ENCODE data around the gene CLOCK. TPM values are rescaled to one million over a fixed set of nuclear protein-coding genes. Genes with fewer than 3 reads are reported as not detected.

The CLOCK gene
- total RNA-seq, 2 experiments from 2014 or later, result 10.9 to 12.0 TPM

DNA sequence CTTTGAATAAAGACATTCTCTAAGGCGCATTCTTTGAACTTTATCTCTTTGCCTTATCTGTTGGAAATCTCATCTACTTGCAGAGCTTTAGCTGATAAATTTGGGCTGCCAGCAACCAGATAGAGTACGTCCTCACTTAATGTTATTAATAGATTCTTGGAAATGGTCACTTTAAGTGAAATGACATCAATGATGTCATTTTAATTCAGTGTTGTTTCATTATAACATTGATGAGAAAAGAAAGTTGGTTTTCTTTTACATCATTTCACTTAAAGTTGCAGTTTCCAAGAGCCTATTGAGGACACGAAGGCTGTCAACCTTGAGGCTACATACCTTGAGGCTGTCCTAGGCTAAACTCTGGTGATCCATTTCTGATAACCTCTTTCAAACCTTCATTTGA lies 141.6 kb downstream of the CLOCK start:
- ChIA-PET POLR2A (no interaction called here), CTCF (no interaction called here)
- Mint-ChIP-seq H3K27me3 (no peaks in the 10 kb centered on the region), H3K9me3 (no peaks in the 10 kb centered on the region), H3K27ac (no peak overlapping the region), H3K4me1 (ENCODE audit: low read depth) (peaks cover 49% of the 10 kb centered on the region), H3K36me3 (peaks cover 43% of the 10 kb centered on the region), H3K4me3 (no peak overlapping the region)
- intact Hi-C loops (cut with micrococcal nuclease), result no loop called here
- DNase-seq, result no peak

DNA sequence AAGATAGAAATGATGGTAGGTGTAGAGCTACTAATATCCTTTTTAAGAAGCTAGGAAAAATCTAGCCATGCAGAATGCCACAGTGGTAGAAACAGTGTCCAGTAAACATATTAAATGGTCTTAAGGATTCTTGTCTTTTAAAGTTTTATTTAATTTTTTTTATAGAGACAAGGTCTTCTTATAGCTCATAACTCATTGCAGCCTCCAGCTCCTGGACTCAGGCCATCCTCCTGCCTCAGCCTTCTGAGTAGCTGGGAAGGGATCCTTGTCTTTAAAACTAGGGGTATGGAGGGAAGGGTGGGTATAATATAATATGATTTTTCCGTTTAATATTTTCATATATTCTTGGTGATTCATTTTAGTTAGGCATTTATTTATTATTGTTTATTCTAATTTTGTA lies 147.1 kb downstream of the CLOCK start:
- DNase-seq, result no peak
- Mint-ChIP-seq H3K4me3 (peak overlapping the region; percentile 88), H3K36me3 (peaks cover 45% of the 10 kb centered on the region), H3K4me1 (ENCODE audit: low read depth) (peaks cover 43% of the 10 kb centered on the region), H3K9me3 (no peaks in the 10 kb centered on the region), H3K27me3 (no peaks in the 10 kb centered on the region), H3K27ac (no peak overlapping the region)
- intact Hi-C loops (cut with micrococcal nuclease), result loop anchor here (5.0 kb wide), 2 partner anchors 468 to 1038 kb away; partner anchors contain the start of genes PAICS and PPAT
- ChIA-PET CTCF (interaction anchor here (0.9 to 2.6 kb wide), 2 partner anchors 53 to 62 kb away, joined by 3 to 13 read pairs; partner anchors contain the start of gene SRD5A3), POLR2A (no interaction called here)

DNA sequence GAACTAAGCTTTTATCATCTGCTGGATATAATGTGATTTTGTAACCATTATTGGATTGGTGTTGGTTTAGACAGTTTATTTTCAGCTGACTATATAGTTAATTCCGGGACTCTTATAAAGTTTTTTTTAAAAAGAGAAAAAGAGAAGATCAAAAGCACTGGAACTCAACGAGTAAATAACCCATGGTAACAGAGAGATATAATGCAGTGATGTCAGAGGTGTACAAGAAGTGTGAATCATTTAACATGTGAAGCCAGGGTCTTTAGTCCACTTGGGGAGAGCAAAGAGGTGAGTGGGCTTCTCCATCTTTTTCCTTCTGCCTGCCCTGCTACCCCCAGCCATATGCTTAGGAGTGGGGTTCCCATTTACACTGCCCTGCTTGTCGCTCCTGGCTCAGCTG lies 147.7 kb downstream of the CLOCK start:
- Mint-ChIP-seq H3K36me3 (peaks cover 44% of the 10 kb centered on the region), H3K27me3 (no peaks in the 10 kb centered on the region), H3K4me3 (peak overlapping the region; percentile 88), H3K4me1 (ENCODE audit: low read depth) (peaks cover 44% of the 10 kb centered on the region), H3K27ac (no peak overlapping the region), H3K9me3 (no peaks in the 10 kb centered on the region)
- no peak for DNase-seq
- ChIA-PET CTCF (interaction anchor here (0.9 to 2.6 kb wide), 2 partner anchors 53 to 61 kb away, joined by 3 to 13 read pairs; partner anchors contain the start of gene SRD5A3), POLR2A (no interaction called here)
- intact Hi-C loops (cut with micrococcal nuclease), result loop anchor here (5.0 kb wide), 2 partner anchors 468 to 1038 kb away; partner anchors contain the start of genes PAICS and PPAT

DNA sequence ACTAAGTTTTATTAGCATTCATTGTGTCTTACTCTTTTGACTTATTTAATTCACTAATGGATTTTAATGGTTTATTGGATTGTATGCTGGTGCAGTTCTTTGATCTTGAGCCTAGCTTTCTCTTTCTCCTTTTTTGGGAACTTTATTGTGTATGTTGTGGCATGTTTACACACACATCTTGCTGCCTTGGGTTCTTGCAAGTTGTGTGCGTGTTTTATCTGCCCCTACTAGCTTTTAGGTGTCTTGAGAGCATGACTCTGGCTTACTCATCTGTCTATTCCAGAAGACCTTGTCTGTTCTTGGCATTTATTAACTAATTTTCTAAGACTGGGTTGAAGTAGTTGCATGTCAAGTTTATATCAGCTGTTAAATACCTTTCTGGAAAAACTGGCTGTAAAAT lies 148.2 kb downstream of the CLOCK start:
- Mint-ChIP-seq H3K36me3 (peaks cover 39% of the 10 kb centered on the region), H3K27me3 (no peaks in the 10 kb centered on the region), H3K9me3 (no peaks in the 10 kb centered on the region), H3K27ac (peak overlapping the region; percentile 57), H3K4me1 (ENCODE audit: low read depth) (peaks cover 40% of the 10 kb centered on the region), H3K4me3 (peak overlapping the region; percentile 88)
- intact Hi-C loops (cut with micrococcal nuclease), result loop anchor here (5.0 kb wide), 2 partner anchors 469 to 1039 kb away; partner anchors contain the start of genes PAICS and PPAT
- ChIA-PET CTCF (interaction anchor here (2.6 kb wide), 1 partner anchor 52 kb away, joined by 13 read pairs; the partner anchor contains the start of gene SRD5A3), POLR2A (no interaction called here)
- DNase-seq, result no peak

DNA sequence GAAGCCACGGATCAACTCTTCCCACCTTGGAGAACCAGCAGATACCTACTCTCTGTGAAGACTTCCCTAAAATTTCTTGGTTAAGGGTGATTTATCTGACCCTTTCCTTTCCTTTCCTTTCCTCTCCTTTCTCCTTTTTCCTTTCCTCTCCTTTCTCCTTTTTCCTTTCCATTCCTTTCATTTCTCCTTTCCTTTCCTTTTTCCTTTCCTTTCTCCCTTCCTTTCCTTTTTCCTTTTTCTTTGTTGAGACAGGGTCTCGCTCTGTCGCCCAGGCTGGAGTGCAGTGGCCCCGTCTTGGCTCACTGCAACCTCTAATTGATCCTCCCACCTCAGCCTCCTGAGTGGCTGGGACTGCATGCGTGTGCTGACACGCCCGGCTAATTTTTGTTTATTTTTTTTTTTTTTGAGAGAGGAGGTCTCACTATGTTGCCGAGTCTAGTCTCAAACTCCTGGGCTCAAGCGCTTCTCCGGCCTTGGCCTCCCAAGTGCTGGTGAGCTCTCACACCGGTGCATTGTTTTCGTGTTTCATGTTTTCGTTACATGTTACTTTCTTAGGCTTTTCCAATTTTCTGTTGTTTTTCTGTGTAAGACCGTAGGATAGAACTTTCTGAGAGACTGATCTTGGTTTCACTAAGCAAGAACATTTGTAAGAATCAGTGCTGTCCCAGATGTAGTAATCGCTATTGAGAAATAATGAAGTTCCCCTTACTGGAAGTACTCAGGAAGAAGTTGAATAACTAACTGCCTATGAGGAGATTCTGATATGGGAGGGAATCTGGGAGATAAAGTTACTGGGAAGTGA lies 149.0 kb downstream of the CLOCK start:
- peak overlapping the region; percentile 75 for H3K27ac Mint-ChIP-seq
- H3K36me3 Mint-ChIP-seq, result peaks cover 36% of the 10 kb centered on the region
- no peak for DNase-seq
- ChIA-PET CTCF (interaction anchor here (2.6 kb wide), 1 partner anchor 51 kb away, joined by 13 read pairs; the partner anchor contains the start of gene SRD5A3), POLR2A (interaction anchor here (0.5 kb wide), 1 partner anchor 127 kb away, joined by 3 read pairs; no protein-coding TSS in a partner anchor)
- peak overlapping the region; percentile 88 for H3K4me3 Mint-ChIP-seq
- H3K9me3 Mint-ChIP-seq, result no peaks in the 10 kb centered on the region
- H3K4me1 Mint-ChIP-seq (ENCODE audit: low read depth), result peaks cover 36% of the 10 kb centered on the region
- no peaks in the 10 kb centered on the region for H3K27me3 Mint-ChIP-seq
- intact Hi-C loops (cut with micrococcal nuclease), result loop anchor here (5.0 kb wide), 2 partner anchors 470 to 1040 kb away; partner anchors contain the start of genes PAICS and PPAT

DNA sequence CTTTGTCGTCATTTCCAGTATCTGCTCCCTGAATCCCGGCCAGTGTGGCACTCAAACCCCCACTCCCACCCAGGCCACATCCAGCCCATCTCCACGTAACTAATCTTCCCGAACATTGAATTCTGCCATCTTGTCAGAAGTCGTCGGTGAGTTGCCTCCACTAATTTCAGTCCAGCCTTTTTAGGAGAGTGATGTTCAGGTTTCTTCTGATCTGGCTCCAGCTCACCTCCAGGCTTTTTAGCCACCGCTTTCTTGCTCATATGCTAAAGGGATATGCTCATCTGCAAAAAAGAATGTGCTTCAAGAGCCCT lies 149.6 kb downstream of the CLOCK start:
- H3K4me3 Mint-ChIP-seq, result peak overlapping the region; percentile 88
- no peaks in the 10 kb centered on the region for H3K9me3 Mint-ChIP-seq
- peak overlapping the region; percentile 75 for H3K27ac Mint-ChIP-seq
- CTCF ChIA-PET, result interaction anchor here (5.0 kb wide), 1 partner anchor 51 kb away, joined by 53 read pairs; the partner anchor contains the start of gene SRD5A3
- peaks cover 36% of the 10 kb centered on the region for H3K36me3 Mint-ChIP-seq
- peaks cover 36% of the 10 kb centered on the region for H3K4me1 Mint-ChIP-seq (ENCODE audit: low read depth)
- H3K27me3 Mint-ChIP-seq, result no peaks in the 10 kb centered on the region
- POLR2A ChIA-PET, result interaction anchor here (0.6 kb wide), 1 partner anchor 24 kb away, joined by 4 read pairs; no protein-coding TSS in a partner anchor
- intact Hi-C loops (cut with micrococcal nuclease), result loop anchor here (5.0 kb wide), 2 partner anchors 470 to 1040 kb away; partner anchors contain the start of genes PAICS and PPAT
- peak; percentile 13 for DNase-seq

DNA sequence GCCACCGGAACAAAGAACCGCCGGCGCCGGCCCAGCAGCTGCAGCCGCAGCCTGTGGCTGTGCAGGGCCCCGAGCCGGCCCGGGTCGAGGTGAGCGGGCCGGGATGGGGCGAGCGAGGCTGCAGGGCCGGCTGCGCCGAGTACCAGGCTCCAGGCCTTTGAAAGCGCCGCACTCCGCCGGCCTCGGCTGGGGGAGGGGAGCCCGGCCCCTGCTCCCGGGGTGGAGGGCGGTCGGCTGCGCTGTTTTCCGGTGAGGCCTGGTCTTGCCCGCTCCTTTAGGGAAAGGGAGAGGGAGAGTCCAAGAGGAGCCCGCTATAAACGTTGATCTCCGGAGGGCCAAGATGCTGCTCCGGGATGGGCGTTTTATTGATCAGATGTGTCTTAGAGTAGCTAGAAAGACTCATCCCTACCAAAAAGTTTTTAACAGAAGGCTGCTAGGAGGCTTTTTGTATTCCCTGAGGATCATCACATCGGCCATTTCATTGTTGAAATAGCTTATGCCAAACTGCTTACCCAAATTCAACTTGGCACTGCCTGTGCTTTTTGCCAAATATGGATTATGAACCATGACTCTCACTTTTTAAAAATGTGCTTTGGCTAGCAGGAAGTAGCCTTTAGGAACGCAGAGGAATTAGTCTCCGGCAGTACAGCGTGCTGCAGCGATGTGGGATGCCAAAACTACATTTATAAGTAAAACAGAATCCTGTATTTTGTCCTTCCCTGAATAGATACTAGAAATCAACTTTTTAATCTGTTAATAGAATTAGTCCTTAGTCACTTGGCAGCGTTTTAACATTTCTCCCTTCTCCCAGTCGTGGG lies 150.2 kb downstream of the CLOCK start:
- ChIA-PET POLR2A (interaction anchor here (0.6 to 2.0 kb wide), 3 partner anchors 14 to 151 kb away, joined by 4 read pairs; partner anchors contain the start of gene CLOCK), CTCF (interaction anchor here (1.9 to 5.0 kb wide), 2 partner anchors 50 to 153 kb away, joined by 6 to 53 read pairs; partner anchors contain the start of gene SRD5A3)
- intact Hi-C loops (cut with micrococcal nuclease), result loop anchor here (5.0 kb wide), 2 partner anchors 471 to 1041 kb away; partner anchors contain the start of genes PAICS and PPAT
- peak overlapping the region; percentile 90 for H3K4me3 Mint-ChIP-seq
- no peaks in the 10 kb centered on the region for H3K9me3 Mint-ChIP-seq
- peak overlapping the region; percentile 93 for H3K27ac Mint-ChIP-seq
- DNase-seq, result peak; percentile 44
- no peaks in the 10 kb centered on the region for H3K27me3 Mint-ChIP-seq
- peaks cover 36% of the 10 kb centered on the region for H3K4me1 Mint-ChIP-seq (ENCODE audit: low read depth)
- peaks cover 36% of the 10 kb centered on the region for H3K36me3 Mint-ChIP-seq

DNA sequence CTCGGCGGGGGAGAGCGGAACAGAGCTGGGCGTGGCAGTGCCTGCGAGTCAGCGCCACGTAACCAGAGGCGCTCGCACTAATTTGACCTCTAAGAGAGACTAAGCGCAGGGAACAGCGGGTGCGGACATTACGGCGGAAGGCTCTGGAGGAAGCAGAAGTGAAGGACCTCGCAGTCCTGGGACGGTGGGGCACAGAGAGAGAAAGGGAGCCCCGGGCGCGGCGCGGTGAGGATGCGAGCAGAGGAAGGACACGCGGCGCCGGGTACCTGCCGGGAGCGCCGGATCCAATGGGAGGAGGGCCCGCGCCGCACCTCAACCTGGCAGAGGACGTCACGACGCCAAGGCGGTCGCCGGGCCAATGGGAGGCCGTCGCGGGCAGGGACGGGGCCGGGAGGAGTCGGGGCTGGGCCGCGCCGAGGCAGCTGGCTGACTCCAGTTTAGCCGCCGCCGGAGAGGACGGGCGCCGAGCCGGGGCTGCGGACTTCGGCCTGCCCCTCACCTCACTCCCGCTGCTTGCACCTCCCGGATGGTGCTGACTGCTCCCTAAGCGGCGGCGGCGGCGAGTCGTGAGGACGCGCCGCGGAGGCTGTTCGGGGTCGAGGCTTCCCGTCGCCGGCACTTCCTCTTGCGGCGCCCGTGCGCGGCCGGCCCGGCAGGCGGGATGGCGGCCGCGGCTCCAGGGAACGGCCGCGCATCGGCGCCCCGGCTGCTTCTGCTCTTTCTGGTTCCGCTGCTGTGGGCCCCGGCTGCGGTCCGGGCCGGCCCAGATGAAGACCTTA lies 151.0 kb downstream of the CLOCK start, which contains the start of gene TMEM165:
Gene TMEM165, plus strand, starts transcription at position 429 of the 779 bp plus-strand sequence. Its CDS starts 233 bp downstream, at position 662.
- intact Hi-C loops (cut with micrococcal nuclease), result loop anchor here (1.0 to 5.0 kb wide), 7 partner anchors 40 to 1042 kb away; partner anchors contain the start of genes EXOC1, PAICS, PPAT and SRD5A3
- peaks cover 28% of the 10 kb centered on the region for H3K36me3 Mint-ChIP-seq
- ChIA-PET POLR2A (interaction anchor here (0.7 to 2.2 kb wide), 6 partner anchors 9 to 151 kb away, joined by 4 to 10 read pairs (median 4); partner anchors contain the start of genes CLOCK and SRD5A3), CTCF (interaction anchor here (0.5 to 5.0 kb wide), 10 partner anchors 10 to 598 kb away, joined by 3 to 53 read pairs (median 4); partner anchors contain the start of genes CEP135 and SRD5A3)
- peaks cover 30% of the 10 kb centered on the region for H3K4me1 Mint-ChIP-seq (ENCODE audit: low read depth)
- H3K9me3 Mint-ChIP-seq, result no peaks in the 10 kb centered on the region
- peak within 1 kb of the TSS; percentile 93 for H3K27ac Mint-ChIP-seq
- H3K4me3 Mint-ChIP-seq, result peak within 1 kb of the TSS; percentile 90
- DNase-seq, result peak; percentile 94
- H3K27me3 Mint-ChIP-seq, result no peaks in the 10 kb centered on the region

DNA sequence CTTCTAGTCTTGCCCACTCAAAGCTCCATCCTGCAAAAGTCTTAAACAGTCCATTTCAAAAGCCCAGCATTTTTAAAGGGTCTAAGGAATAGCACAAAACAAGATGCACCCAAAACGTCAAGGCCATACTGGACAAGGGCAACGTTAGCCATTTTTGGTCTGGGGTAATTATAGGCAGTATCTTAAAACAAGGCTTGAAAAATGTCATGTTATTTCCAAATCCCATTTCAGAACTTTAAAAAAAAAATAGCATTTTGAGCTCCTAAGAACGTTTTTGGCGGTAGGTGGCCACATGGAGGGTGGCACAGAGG lies 151.5 kb downstream of the CLOCK start:
- CTCF ChIA-PET, result interaction anchor here (0.5 to 5.0 kb wide), 12 partner anchors 9 to 599 kb away, joined by 3 to 53 read pairs (median 4); partner anchors contain the start of genes CEP135 and SRD5A3
- peaks cover 25% of the 10 kb centered on the region for H3K36me3 Mint-ChIP-seq
- POLR2A ChIA-PET, result interaction anchor here (0.6 to 2.2 kb wide), 6 partner anchors 8 to 459 kb away, joined by 3 to 10 read pairs (median 4); partner anchors contain the start of gene SRD5A3
- peak overlapping the region; percentile 90 for H3K4me3 Mint-ChIP-seq
- H3K27me3 Mint-ChIP-seq, result no peaks in the 10 kb centered on the region
- peaks cover 28% of the 10 kb centered on the region for H3K4me1 Mint-ChIP-seq (ENCODE audit: low read depth)
- intact Hi-C loops (cut with micrococcal nuclease), result loop anchor here (1.0 to 5.0 kb wide), 7 partner anchors 40 to 1042 kb away; partner anchors contain the start of genes EXOC1, PAICS, PPAT and SRD5A3
- peak overlapping the region; percentile 93 for H3K27ac Mint-ChIP-seq
- no peaks in the 10 kb centered on the region for H3K9me3 Mint-ChIP-seq
- no peak for DNase-seq

DNA sequence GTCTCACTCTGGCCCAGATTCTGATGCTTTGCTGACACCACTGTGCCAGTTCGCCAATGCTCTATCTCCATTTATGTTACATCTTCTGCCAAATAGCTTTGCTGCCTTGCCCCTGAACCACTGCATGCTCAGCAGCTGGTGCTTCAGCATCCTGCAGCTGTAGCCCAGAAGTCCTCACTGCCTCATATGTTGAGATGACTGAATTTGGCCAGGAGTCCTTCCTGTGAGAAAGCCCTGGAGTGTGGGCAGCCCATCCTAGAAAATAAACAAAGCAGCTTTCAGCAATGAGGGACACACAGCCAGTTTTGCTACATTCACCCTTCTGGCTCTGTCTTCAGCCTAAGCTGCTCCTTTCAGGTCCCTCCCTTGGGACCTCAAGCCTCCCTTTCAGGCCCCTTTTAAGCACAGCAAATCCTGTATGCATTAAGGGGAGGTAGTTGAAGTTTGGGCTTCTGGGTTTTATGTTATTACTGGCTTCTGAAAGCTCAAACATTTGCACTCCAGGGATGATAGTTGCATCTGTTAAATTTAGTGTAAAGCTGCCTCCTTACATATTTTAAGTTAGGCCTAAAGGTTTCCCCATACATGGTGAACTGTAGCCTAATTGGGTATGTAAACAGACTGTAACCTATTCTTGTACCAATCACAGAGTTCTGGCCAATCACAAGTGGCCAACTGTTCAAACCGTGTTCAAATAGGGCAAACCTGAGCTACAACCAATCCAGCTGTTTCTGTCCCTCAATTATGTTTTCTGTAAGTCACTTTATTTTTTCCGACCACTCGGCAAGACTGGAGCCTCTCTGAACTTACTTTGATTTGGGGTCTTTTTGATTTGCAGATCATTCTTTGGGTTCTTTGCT lies 153.0 kb downstream of the CLOCK start:
- peaks cover 20% of the 10 kb centered on the region for H3K4me1 Mint-ChIP-seq (ENCODE audit: low read depth)
- no peaks in the 10 kb centered on the region for H3K9me3 Mint-ChIP-seq
- CTCF ChIA-PET, result interaction anchor here (5.0 kb wide), 1 partner anchor 48 kb away, joined by 53 read pairs; the partner anchor contains the start of gene SRD5A3
- intact Hi-C loops (cut with micrococcal nuclease), result no loop called here
- DNase-seq, result no peak
- peaks cover 19% of the 10 kb centered on the region for H3K36me3 Mint-ChIP-seq
- no peak overlapping the region for H3K27ac Mint-ChIP-seq
- H3K27me3 Mint-ChIP-seq, result no peaks in the 10 kb centered on the region
- no peak overlapping the region for H3K4me3 Mint-ChIP-seq
- POLR2A ChIA-PET, result interaction anchor here (2.2 kb wide), 1 partner anchor 48 kb away, joined by 10 read pairs; the partner anchor contains the start of gene SRD5A3

Measured in activated CD4-positive, alpha-beta memory T cell treated with anti-CD3 and anti-CD28 coated beads for 36 hours (primary cell).